HCT116 (cell line): ENCODE data around the gene SFRP2. TPM values are rescaled to one million over a fixed set of nuclear protein-coding genes. Genes with fewer than 3 reads are reported as not detected.

ENCODE experiments used
- ATAC-seq: fragments of 200-7000 bp; cut with Tn5 transposase; 2 replicates; pipeline ENCODE4 v1.9.1; 2020; ENCODE audit warnings: mild to moderate bottlenecking, moderate library complexity
- BruUV-seq: library from RNA; stranded (reverse); fragments of 400-500 nt; replicated peaks from 2 replicates; lab custom pipeline; 2021; lab: Mats Ljungman, UMichigan
- CTCF ChIA-PET: fragments of 300-600 bp; sonication (Branson Sonifier 250); formaldehyde crosslinking; loops from one replicate; lab custom pipeline; 2021; ENCODE audit warnings: antibody characterized with exemption; lab: Charles Lee
- POLR2A ChIA-PET: fragments of 300-600, 350-600 bp; sonication (Branson Sonifier 250); formaldehyde crosslinking; loops from one replicate; lab custom pipeline; 2021; ENCODE audit warnings: antibody characterized with exemption; lab: Charles Lee
- RAD21 ChIA-PET, 2 experiments: fragments of 300-600 bp; sonication (Branson Sonifier 250); formaldehyde crosslinking; loops; one replicate each; lab custom pipeline; 2023; ENCODE audit warnings: low total read pairs in 2 of 2; ENCODE audit not compliant: uncharacterized antibody in 2 of 2, unreplicated experiment in 2 of 2, low non-redundant PET in 1 of 2; lab: Charles Lee
- DNase-seq: peaks from one replicate; pipeline ENCODE4 v3.0.0-alpha.2; 2010; ENCODE audit warnings: low read depth, low spot score
- H2AFZ ChIP-seq: fragments of 200-600 bp; shearing (Covaris generic), sonication (generic); 2 replicates; pipeline ENCODE4 v1.6.1; 2017; ENCODE audit warnings: low read depth, mixed run types, mixed read lengths, antibody characterized with exemption, low read length; ENCODE audit not compliant: poor library complexity, severe bottlenecking
- H3K27ac ChIP-seq: 2 replicates; pipeline ENCODE4 v1.5.1; 2012; ENCODE audit warnings: low read depth, low read length
- H3K27me3 ChIP-seq: fragments of 200-600 bp; sonication (generic); 2 replicates; pipeline ENCODE4 v1.6.1; 2016; ENCODE audit warnings: mixed run types, low read length, mixed read lengths; ENCODE audit not compliant: insufficient read depth
- H3K36me3 ChIP-seq, 2 experiments: fragments of 200-500 bp in 1 of 2; fragments of 200-600 bp in 1 of 2; sonication (Bioruptor generic) in 1 of 2; sonication (generic) in 1 of 2; 2 replicates each; pipeline versions ENCODE4 v1.5.1 to v1.6.1; 2014 to 2016; ENCODE audit warnings: low read length in 2 of 2, inconsistent platforms in 1 of 2, mixed read lengths in 1 of 2, mixed run types in 1 of 2; ENCODE audit not compliant: insufficient read depth in 2 of 2, control insufficient read depth in 1 of 2
- H3K4me1 ChIP-seq, 2 experiments: fragments of 200-600 bp in 1 of 2; sonication (generic) in 1 of 2; 2 replicates each; pipeline versions ENCODE4 v1.5.1 to v1.6.1; 2012 to 2017; ENCODE audit warnings: low read length in 2 of 2, inconsistent platforms in 1 of 2, mild to moderate bottlenecking in 1 of 2, mixed read lengths in 1 of 2, mixed run types in 1 of 2, moderate library complexity in 1 of 2; ENCODE audit not compliant: insufficient read depth in 2 of 2, control insufficient read depth in 1 of 2
- H3K4me2 ChIP-seq: fragments of 200-600 bp; sonication (generic); 2 replicates; pipeline ENCODE4 v1.6.1; 2017; ENCODE audit warnings: mixed run types, low read length, mixed read lengths
- H3K4me3 ChIP-seq, 2 experiments: fragments of 200-600 bp in 1 of 2; sonication (generic) in 1 of 2; replicated peaks in 1 of 2; 2 replicates each; pipeline ENCODE4 v1.5.1; 2011 to 2016; ENCODE audit warnings: low read length in 2 of 2, control low read depth in 1 of 2, low read depth in 1 of 2, mild to moderate bottlenecking in 1 of 2, mixed read lengths in 1 of 2, mixed run types in 1 of 2
- H3K79me2 ChIP-seq: fragments of 200-600 bp; sonication (generic); 2 replicates; pipeline ENCODE4 v1.6.1; 2017; ENCODE audit warnings: mild to moderate bottlenecking, mixed run types, low read length, moderate library complexity, mixed read lengths; ENCODE audit not compliant: insufficient read depth
- H3K9ac ChIP-seq: fragments of 200-600 bp; sonication (generic); 2 replicates; pipeline ENCODE4 v1.6.1; 2016; ENCODE audit warnings: low read length, mixed read lengths
- H3K9me2 ChIP-seq: fragments of 200-600 bp; sonication (generic), shearing (Covaris generic); 2 replicates; pipeline ENCODE4 v1.6.1; 2017; ENCODE audit warnings: mixed run types, mild to moderate bottlenecking, moderate library complexity; ENCODE audit not compliant: insufficient read depth
- H3K9me3 ChIP-seq, 2 experiments: fragments of 200-500 bp in 1 of 2; fragments of 200-600 bp in 1 of 2; sonication (Bioruptor generic) in 1 of 2; sonication (generic) in 1 of 2; 2 replicates each; pipeline ENCODE4 v1.6.1; 2014 to 2017; ENCODE audit warnings: low read length in 2 of 2, mixed read lengths in 2 of 2, inconsistent platforms in 1 of 2, low read depth in 1 of 2, mild to moderate bottlenecking in 1 of 2, mixed run types in 1 of 2, moderate library complexity in 1 of 2; ENCODE audit not compliant: control insufficient read depth in 1 of 2, insufficient read depth in 1 of 2
- H4K20me1 ChIP-seq: fragments of 200-600 bp; sonication (generic), shearing (Covaris generic); 2 replicates; pipeline ENCODE4 v1.6.1; 2017; ENCODE audit warnings: mixed run types, mild to moderate bottlenecking, moderate library complexity; ENCODE audit not compliant: insufficient read depth
- CBX3 ChIP-seq: IDR thresholded peaks from 2 replicates; pipeline ENCODE4 v1.6.1; 2012; ENCODE audit warnings: low read depth
- CEBPB ChIP-seq: IDR thresholded peaks from 2 replicates; pipeline ENCODE4 v1.6.1; 2012; ENCODE audit warnings: low read depth
- ELF1 ChIP-seq: IDR thresholded peaks from 2 replicates; pipeline ENCODE4 v1.6.1; 2012; ENCODE audit warnings: low read depth, borderline replicate concordance
- EZH2 ChIP-seq: fragments of 200-600 bp; sonication (generic); IDR thresholded peaks from 2 replicates; pipeline ENCODE4 v1.6.1; 2017; ENCODE audit warnings: antibody characterized with exemption, mixed run types
- EZH2phosphoT487 ChIP-seq: fragments of 200-600 bp; IDR thresholded peaks from 2 replicates; pipeline ENCODE4 v1.6.1; 2018; ENCODE audit warnings: antibody characterized with exemption, borderline replicate concordance
- FOSL1 ChIP-seq: IDR thresholded peaks from 2 replicates; pipeline ENCODE4 v1.6.1; 2012; ENCODE audit warnings: low read depth
- JUND ChIP-seq: IDR thresholded peaks from 2 replicates; pipeline ENCODE4 v1.6.1; 2012
- POLR2A ChIP-seq: IDR thresholded peaks from 2 replicates; pipeline ENCODE4 v1.7.0; 2011; ENCODE audit warnings: borderline replicate concordance; ENCODE audit not compliant: insufficient read depth, insufficient read length; ENCODE audit errors: extremely low read depth
- RAD21 ChIP-seq: IDR thresholded peaks from 2 replicates; pipeline ENCODE4 v1.6.1; 2012; ENCODE audit warnings: low read depth, mild to moderate bottlenecking
- SIN3A ChIP-seq: IDR thresholded peaks from 2 replicates; pipeline ENCODE4 v1.6.1; 2012; ENCODE audit warnings: low read depth
- TCF7L2 ChIP-seq: IDR thresholded peaks from 2 replicates; pipeline ENCODE4 v1.7.0; 2011; ENCODE audit warnings: borderline replicate concordance, inconsistent platforms; ENCODE audit not compliant: insufficient read depth, insufficient read length; ENCODE audit errors: extremely low read depth
- YY1 ChIP-seq: IDR thresholded peaks from 2 replicates; pipeline ENCODE4 v1.6.1; 2011; ENCODE audit warnings: low read length, low read depth, moderate library complexity, mild to moderate bottlenecking; ENCODE audit not compliant: insufficient replicate concordance; ENCODE audit errors: extremely low read depth
- ZFX ChIP-seq: fragments of 450-650 bp; IDR thresholded peaks from 2 replicates; pipeline ENCODE4 v1.6.1; 2017
- intact Hi-C: fragments of 100-400 bp; cut with micrococcal nuclease; formaldehyde crosslinking; loops from 2 replicates; pipeline ENCODE4 v1.10.0; 2022
- total RNA-seq: library from RNA; stranded (reverse); gene quantifications from one replicate; pipeline ENCODE4 v1.2.1, GENCODE V29; 2021; ENCODE audit not compliant: unreplicated experiment
- TF ChIP-seq, protein P1 (sequence below): IDR thresholded peaks from 2 replicates; pipeline ENCODE4 v1.6.1; 2012
- TF ChIP-seq, protein P2 (sequence below): IDR thresholded peaks from 2 replicates; pipeline ENCODE4 v1.6.1; 2012; ENCODE audit warnings: low read depth

SFRP2 gene
- total RNA-seq, 1 experiment from 2014 or later: 0.22 TPM

GRCh38 chr4:153798901-153799693 lies 10.2 kb upstream of the SFRP2 start:
- Histone ChIP-seq H2AFZ (no peak overlapping the region), H4K20me1 (no peaks in the 10 kb centered on the region), H3K79me2 (no peaks in the 10 kb centered on the region)
- POLR2A ChIA-PET: no interaction called here
- no peak for ATAC-seq
- TF ChIP-seq EZH2: no peak
- no peak for TF ChIP-seq JUND
- TF ChIP-seq, protein P1, sequence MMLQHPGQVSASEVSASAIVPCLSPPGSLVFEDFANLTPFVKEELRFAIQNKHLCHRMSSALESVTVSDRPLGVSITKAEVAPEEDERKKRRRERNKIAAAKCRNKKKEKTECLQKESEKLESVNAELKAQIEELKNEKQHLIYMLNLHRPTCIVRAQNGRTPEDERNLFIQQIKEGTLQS: no peak
- TF ChIP-seq SIN3A: no peak
- TF ChIP-seq POLR2A: no peak
- TF ChIP-seq ELF1: no peak
- no peak for TF ChIP-seq TCF7L2
- TF ChIP-seq YY1: no peak
- TF ChIP-seq, protein P2, sequence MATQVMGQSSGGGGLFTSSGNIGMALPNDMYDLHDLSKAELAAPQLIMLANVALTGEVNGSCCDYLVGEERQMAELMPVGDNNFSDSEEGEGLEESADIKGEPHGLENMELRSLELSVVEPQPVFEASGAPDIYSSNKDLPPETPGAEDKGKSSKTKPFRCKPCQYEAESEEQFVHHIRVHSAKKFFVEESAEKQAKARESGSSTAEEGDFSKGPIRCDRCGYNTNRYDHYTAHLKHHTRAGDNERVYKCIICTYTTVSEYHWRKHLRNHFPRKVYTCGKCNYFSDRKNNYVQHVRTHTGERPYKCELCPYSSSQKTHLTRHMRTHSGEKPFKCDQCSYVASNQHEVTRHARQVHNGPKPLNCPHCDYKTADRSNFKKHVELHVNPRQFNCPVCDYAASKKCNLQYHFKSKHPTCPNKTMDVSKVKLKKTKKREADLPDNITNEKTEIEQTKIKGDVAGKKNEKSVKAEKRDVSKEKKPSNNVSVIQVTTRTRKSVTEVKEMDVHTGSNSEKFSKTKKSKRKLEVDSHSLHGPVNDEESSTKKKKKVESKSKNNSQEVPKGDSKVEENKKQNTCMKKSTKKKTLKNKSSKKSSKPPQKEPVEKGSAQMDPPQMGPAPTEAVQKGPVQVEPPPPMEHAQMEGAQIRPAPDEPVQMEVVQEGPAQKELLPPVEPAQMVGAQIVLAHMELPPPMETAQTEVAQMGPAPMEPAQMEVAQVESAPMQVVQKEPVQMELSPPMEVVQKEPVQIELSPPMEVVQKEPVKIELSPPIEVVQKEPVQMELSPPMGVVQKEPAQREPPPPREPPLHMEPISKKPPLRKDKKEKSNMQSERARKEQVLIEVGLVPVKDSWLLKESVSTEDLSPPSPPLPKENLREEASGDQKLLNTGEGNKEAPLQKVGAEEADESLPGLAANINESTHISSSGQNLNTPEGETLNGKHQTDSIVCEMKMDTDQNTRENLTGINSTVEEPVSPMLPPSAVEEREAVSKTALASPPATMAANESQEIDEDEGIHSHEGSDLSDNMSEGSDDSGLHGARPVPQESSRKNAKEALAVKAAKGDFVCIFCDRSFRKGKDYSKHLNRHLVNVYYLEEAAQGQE: no peak
- no peak for TF ChIP-seq CBX3
- TF ChIP-seq EZH2phosphoT487: no peak
- TF ChIP-seq FOSL1: no peak
- TF ChIP-seq CEBPB: no peak
- no peak for TF ChIP-seq RAD21
- TF ChIP-seq ZFX: no peak
- TF ChIP-seq, all 23 proteins: peak for 0
- no peak overlapping the region for H3K4me2 ChIP-seq
- H3K27ac ChIP-seq: no peak overlapping the region
- no peaks in the 10 kb centered on the region for H3K9me3 ChIP-seq
- H3K4me3 ChIP-seq: no peak overlapping the region
- RAD21 ChIA-PET: no interaction called here
- no peak overlapping the region for H3K9ac ChIP-seq
- no peaks in the 10 kb centered on the region for H3K36me3 ChIP-seq
- H3K4me1 ChIP-seq: no peaks in the 10 kb centered on the region
- no peaks in the 10 kb centered on the region for H3K9me2 ChIP-seq
- DNase-seq: no peak
- intact Hi-C loops: no loop called here
- no TSS peak for BruUV-seq
- CTCF ChIA-PET: interaction anchor here (3.7 kb wide), 1 partner anchor 13 kb away, joined by 11 read pairs; no protein-coding TSS in a partner anchor
- no peaks in the 10 kb centered on the region; the same call in 1 of the 2 replicates for H3K27me3 ChIP-seq
